AG10803 (cell line): ENCODE results near the gene DIS3L2.
"Not testable (repeated sequence)": the region's sequence is repeated elsewhere in the genome, so short reads cannot be mapped to it uniquely, and the experiment has no call there.

Source experiments
- DNase-seq: peaks from one replicate; pipeline ENCODE4 v3.0.0; 2010; ENCODE audit warnings: low read depth
- H3K4me3 ChIP-seq: 2 replicates; pipeline ENCODE4 v1.5.1; 2011; ENCODE audit warnings: mild to moderate bottlenecking, low read length, control low read depth
- CTCF ChIP-seq: conservative IDR thresholded peaks from 2 replicates; pipeline ENCODE4 v1.5.1; 2011; ENCODE audit warnings: mild to moderate bottlenecking, low read length, control low read depth, inconsistent platforms

DIS3L2 gene

GRCh38 chr2:232328032-232328422 is 366.5 kb downstream of the DIS3L2 start:
- TF ChIP-seq CTCF, result no peak
- DNase-seq, result no peak
- no peak overlapping the region for H3K4me3 ChIP-seq

GRCh38 chr2:232328516-232329460 is 367.3 kb downstream of the DIS3L2 start:
- TF ChIP-seq CTCF, result no peak
- no peak overlapping the region for H3K4me3 ChIP-seq
- DNase-seq, result no peak

GRCh38 chr2:232329716-232330067 is 368.2 kb downstream of the DIS3L2 start:
- no peak for DNase-seq
- no peak for TF ChIP-seq CTCF
- H3K4me3 ChIP-seq, result no peak overlapping the region

- TF ChIP-seq CTCF, result no peak
- H3K4me3 ChIP-seq, result no peak overlapping the region
- no peak for DNase-seq
Measured at GRCh38 chr2:232330068-232330999, 368.8 kb downstream of the DIS3L2 start.

GRCh38 chr2:232331061-232331460 is 369.5 kb downstream of the DIS3L2 start:
- DNase-seq, H3K4me3 ChIP-seq: not testable (repeated sequence)

- H3K4me3 ChIP-seq, DNase-seq: not testable (repeated sequence)
Measured at GRCh38 chr2:232331641-232332040, 370.1 kb downstream of the DIS3L2 start.

- H3K4me3 ChIP-seq, DNase-seq: not testable (repeated sequence)
Measured at GRCh38 chr2:232332244-232332939, 370.9 kb downstream of the DIS3L2 start.

GRCh38 chr2:232332940-232333259 is 371.4 kb downstream of the DIS3L2 start:
- no peak for DNase-seq
- no peak for TF ChIP-seq CTCF
- H3K4me3 ChIP-seq, result no peak overlapping the region
